Neuronal stem cell (in vitro differentiated cells): Measurements from ENCODE around the gene PCDHA9.
"Not testable (repeated sequence)": the region's sequence is repeated elsewhere in the genome, so short reads cannot be mapped to it uniquely, and the experiment has no call there.

Experiments
- DNase-seq: peaks from one replicate; pipeline ENCODE4 v3.0.0-alpha.2; 2013; ENCODE audit warnings: low spot score
- H2AFZ ChIP-seq: one replicate; pipeline ENCODE4 v1.6.1; 2013; ENCODE audit warnings: mild to moderate bottlenecking, low read length, inconsistent platforms
- H2AK5ac ChIP-seq: 2 replicates; pipeline ENCODE4 v1.6.1; 2013; ENCODE audit warnings: low read depth, mild to moderate bottlenecking, inconsistent platforms, low read length, moderate library complexity, mixed read lengths
- H2BK120ac ChIP-seq: 2 replicates; pipeline ENCODE4 v1.6.1; 2013; ENCODE audit warnings: low read depth, mild to moderate bottlenecking, inconsistent platforms, low read length, moderate library complexity, mixed read lengths
- H2BK12ac ChIP-seq: one replicate; pipeline ENCODE4 v1.6.1; 2013; ENCODE audit warnings: low read length, inconsistent platforms
- H2BK15ac ChIP-seq: 2 replicates; pipeline ENCODE4 v1.6.1; 2013; ENCODE audit warnings: mild to moderate bottlenecking, low read length, inconsistent platforms, mixed read lengths
- H2BK5ac ChIP-seq: one replicate; pipeline ENCODE4 v1.6.1; 2013; ENCODE audit warnings: inconsistent platforms, mild to moderate bottlenecking, low read length, moderate library complexity
- H3K14ac ChIP-seq: one replicate; pipeline ENCODE4 v1.6.1; 2013; ENCODE audit warnings: low read length, inconsistent platforms
- H3K18ac ChIP-seq: 2 replicates; pipeline ENCODE4 v1.6.1; 2013; ENCODE audit warnings: low read length, inconsistent platforms
- H3K23ac ChIP-seq: 2 replicates; pipeline ENCODE4 v1.6.1; 2013; ENCODE audit warnings: low read depth, mild to moderate bottlenecking, mixed read lengths, low read length, inconsistent platforms; ENCODE audit not compliant: poor library complexity
- H3K27ac ChIP-seq: replicated peaks from 3 replicates; pipeline ENCODE4 v1.5.1; 2013; ENCODE audit warnings: low read length, inconsistent platforms
- H3K27me3 ChIP-seq, 3 experiments: 2 replicates each; pipeline ENCODE4 v1.6.1; 2013; ENCODE audit warnings: low read length in 3 of 3, mild to moderate bottlenecking in 2 of 3, inconsistent platforms in 1 of 3, low read depth in 1 of 3, mixed read lengths in 1 of 3, moderate library complexity in 1 of 3; ENCODE audit not compliant: control insufficient read depth in 3 of 3, insufficient read depth in 3 of 3
- H3K36me3 ChIP-seq, 2 donors: replicated peaks in 1 of 2; 2 replicates each; pipeline ENCODE4 v1.6.1; 2013; ENCODE audit warnings: low read length in 2 of 2; ENCODE audit not compliant: control insufficient read depth in 2 of 2, insufficient read depth in 2 of 2
- H3K4ac ChIP-seq: 2 replicates; pipeline ENCODE4 v1.6.1; 2013; ENCODE audit warnings: inconsistent platforms, mild to moderate bottlenecking, low read length, moderate library complexity
- H3K4me1 ChIP-seq, 2 donors: 1 replicate in 1 of 2; 2 replicates in 1 of 2; pipeline ENCODE4 v1.6.1; 2013; ENCODE audit warnings: low read length in 2 of 2, low read depth in 1 of 2; ENCODE audit not compliant: control insufficient read depth in 2 of 2, insufficient read depth in 1 of 2
- H3K4me2 ChIP-seq: one replicate; pipeline ENCODE4 v1.6.1; 2013; ENCODE audit warnings: mild to moderate bottlenecking, low read length, inconsistent platforms; ENCODE audit not compliant: insufficient read depth, poor library complexity, severe bottlenecking
- H3K4me3 ChIP-seq, 2 donors: 2 replicates each; pipeline ENCODE4 v1.5.1; 2013; ENCODE audit warnings: low read length in 2 of 2, mild to moderate bottlenecking in 2 of 2, inconsistent platforms in 1 of 2, moderate library complexity in 1 of 2
- H3K79me1 ChIP-seq: one replicate; pipeline ENCODE4 v1.6.1; 2013; ENCODE audit warnings: low read depth, mild to moderate bottlenecking, inconsistent platforms, low read length, moderate library complexity
- H3K9ac ChIP-seq: one replicate; pipeline ENCODE4 v1.6.1; 2013; ENCODE audit warnings: mild to moderate bottlenecking, low read depth, low read length, inconsistent platforms; ENCODE audit not compliant: poor library complexity
- H3K9me3 ChIP-seq, 2 donors: replicated peaks in 1 of 2; 2 replicates each; pipeline versions ENCODE3 to v1.6.1; 2013; ENCODE audit warnings: low read length in 2 of 2, mild to moderate bottlenecking in 2 of 2, inconsistent platforms in 1 of 2, low read depth in 1 of 2, mixed read lengths in 1 of 2, moderate library complexity in 1 of 2; ENCODE audit not compliant: control insufficient read depth in 2 of 2, insufficient read depth in 1 of 2
- H4K8ac ChIP-seq: one replicate; pipeline ENCODE4 v1.6.1; 2013; ENCODE audit warnings: low read depth, mild to moderate bottlenecking, inconsistent platforms, low read length, moderate library complexity
- H4K91ac ChIP-seq: one replicate; pipeline ENCODE4 v1.6.1; 2013; ENCODE audit warnings: low read length, low read depth, mild to moderate bottlenecking, inconsistent platforms; ENCODE audit not compliant: poor library complexity
- WGBS, 2 donors: extraction: QIAGEN DNeasy Blood & Tissue Kit; methylation state at CpG; one replicate each; pipeline ENCODE4 v1.1.7; 2013; ENCODE audit warnings: missing lambda C conversion rate in 2 of 2, mixed read lengths in 1 of 2; ENCODE audit not compliant: insufficient read length in 2 of 2, insufficient replicate concordance in 1 of 2; ENCODE audit errors: extremely low coverage in 2 of 2; 5-methylcytosine and 5-hydroxymethylcytosine counted together

PCDHA9 gene

GRCh38 chr5:140821375-140822280, 26.6 kb upstream of the PCDHA9 start, which contains the start of gene PCDHA5:
Gene PCDHA5 (plus strand): TSS chr5:140821613.
- Histone ChIP-seq H2AFZ (no peak within 1 kb of the TSS), H4K8ac (no peak within 1 kb of the TSS), H3K79me1 (peaks cover 4% of the 10 kb centered on the region), H2BK15ac (no peak within 1 kb of the TSS), H3K9me3 (peaks cover 10 to 51% of the 10 kb centered on the region in 2 donors), H3K14ac (no peak within 1 kb of the TSS), H3K18ac (no peak within 1 kb of the TSS), H3K4ac (no peak within 1 kb of the TSS), H4K91ac (no peak within 1 kb of the TSS), H2AK5ac (no peak within 1 kb of the TSS), H2BK120ac (no peak within 1 kb of the TSS), H2BK5ac (no peak within 1 kb of the TSS), H3K4me1 (no peaks in the 10 kb centered on the region), H3K4me2 (no peak within 1 kb of the TSS), H3K27ac (no peak within 1 kb of the TSS), H2BK12ac (no peak within 1 kb of the TSS), H3K27me3 (no peaks in the 10 kb centered on the region), H3K36me3 (peaks cover 3 to 44% of the 10 kb centered on the region in 2 donors), H3K23ac (no peak within 1 kb of the TSS), H3K9ac (no peak within 1 kb of the TSS), H3K4me3 (no peak within 1 kb of the TSS)
- 100% methylated on average over 2 of the region's 39 CpGs; no CpG with 5 or more reads in 1 of the 2 donors for WGBS, 2 donors
- DNase-seq, result no peak

DNA sequence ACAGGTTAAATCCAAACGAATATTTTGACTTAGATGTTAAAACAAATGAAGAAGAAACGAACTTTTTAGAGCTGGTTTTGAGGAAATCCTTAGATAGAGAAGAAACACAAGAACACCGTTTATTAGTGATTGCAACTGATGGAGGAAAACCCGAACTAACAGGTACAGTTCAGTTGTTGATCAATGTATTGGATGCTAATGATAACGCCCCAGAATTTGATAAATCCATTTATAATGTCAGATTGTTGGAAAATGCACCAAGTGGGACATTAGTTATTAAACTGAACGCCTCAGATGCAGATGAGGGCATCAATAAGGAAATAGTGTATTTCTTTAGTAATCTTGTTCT, 25.9 kb upstream of the PCDHA9 start:
- Histone ChIP-seq H2BK5ac (no peak overlapping the region), H3K79me1 (peaks cover 4% of the 10 kb centered on the region), H2AFZ (no peak overlapping the region), H4K8ac (no peak overlapping the region), H3K4me1 (no peaks in the 10 kb centered on the region), H3K9ac (no peak overlapping the region), H2BK12ac (no peak overlapping the region), H3K4me2 (no peak overlapping the region), H3K27me3 (no peaks in the 10 kb centered on the region), H3K18ac (no peak overlapping the region), H3K14ac (no peak overlapping the region), H3K23ac (no peak overlapping the region), H3K9me3 (peaks cover 10 to 48% of the 10 kb centered on the region in 2 donors), H3K36me3 (peaks cover 3 to 44% of the 10 kb centered on the region in 2 donors), H3K27ac (no peak overlapping the region), H2BK120ac (no peak overlapping the region), H2BK15ac (no peak overlapping the region), H4K91ac (no peak overlapping the region), H2AK5ac (no peak overlapping the region), H3K4ac (no peak overlapping the region), H3K4me3 (no peak overlapping the region)
- no peak for DNase-seq
- WGBS, 2 donors, result no CpG with 5 or more reads among the region's 6 CpGs

DNA sequence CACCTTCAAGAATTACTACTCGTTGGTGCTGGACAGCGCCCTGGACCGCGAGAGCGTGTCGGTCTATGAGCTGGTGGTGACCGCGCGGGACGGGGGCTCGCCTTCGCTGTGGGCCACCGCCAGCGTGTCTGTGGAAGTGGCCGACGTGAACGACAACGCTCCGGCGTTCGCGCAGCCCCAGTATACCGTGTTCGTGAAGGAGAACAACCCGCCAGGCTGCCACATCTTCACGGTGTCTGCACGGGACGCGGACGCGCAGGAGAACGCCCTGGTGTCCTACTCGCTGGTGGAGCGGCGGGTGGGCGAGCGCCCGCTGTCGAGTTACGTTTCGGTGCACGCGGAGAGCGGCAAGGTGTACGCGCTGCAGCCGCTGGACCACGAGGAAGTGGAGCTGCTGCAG, 25.2 kb upstream of the PCDHA9 start:
- not testable (repeated sequence) for DNase-seq, H3K4me2 ChIP-seq, H3K79me1 ChIP-seq, H2BK5ac ChIP-seq, H3K27me3 ChIP-seq, H2BK12ac ChIP-seq, H3K23ac ChIP-seq, H2AK5ac ChIP-seq, H3K4me1 ChIP-seq, H3K4ac ChIP-seq, H2BK15ac ChIP-seq, H3K27ac ChIP-seq, H3K18ac ChIP-seq, H4K8ac ChIP-seq, H2BK120ac ChIP-seq, H2AFZ ChIP-seq, H3K9ac ChIP-seq, H4K91ac ChIP-seq
- Histone ChIP-seq H3K36me3 (peaks cover 3 to 42% of the 10 kb centered on the region in 2 donors), H3K4me3 (peak overlapping the region in 1 of 2 donors; percentile 65), H3K14ac (peak overlapping the region; percentile 8), H3K9me3 (peaks cover 10 to 45% of the 10 kb centered on the region in 2 donors)
- WGBS, 2 donors, result no CpG with 5 or more reads among the region's 48 CpGs

DNA sequence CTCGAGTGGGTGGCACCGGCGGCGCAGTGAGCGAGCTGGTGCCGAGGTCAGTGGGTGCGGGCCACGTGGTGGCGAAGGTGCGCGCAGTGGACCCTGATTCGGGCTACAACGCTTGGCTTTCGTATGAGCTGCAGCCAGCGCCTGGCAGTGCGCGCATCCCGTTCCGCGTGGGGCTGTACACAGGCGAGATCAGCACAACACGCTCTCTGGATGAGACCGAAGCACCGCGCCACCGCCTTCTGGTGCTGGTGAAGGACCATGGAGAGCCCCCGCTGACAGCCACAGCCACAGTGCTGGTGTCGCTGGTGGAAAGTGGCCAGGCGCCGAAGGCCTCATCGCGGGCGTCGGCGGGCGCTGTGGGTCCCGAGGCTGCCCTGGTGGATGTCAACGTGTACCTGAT, 24.7 kb upstream of the PCDHA9 start:
- no peak overlapping the region for H2BK120ac ChIP-seq
- H3K23ac ChIP-seq, result peak overlapping the region; percentile 73
- peaks cover 6% of the 10 kb centered on the region for H3K79me1 ChIP-seq
- no peak overlapping the region for H2BK15ac ChIP-seq
- H4K8ac ChIP-seq, result no peak overlapping the region
- no peak overlapping the region for H3K4me2 ChIP-seq
- no peak overlapping the region for H2AK5ac ChIP-seq
- DNase-seq, result no peak
- no peak overlapping the region for H3K4ac ChIP-seq
- H2BK5ac ChIP-seq, result no peak overlapping the region
- no peak overlapping the region for H2AFZ ChIP-seq
- H3K14ac ChIP-seq, result no peak overlapping the region
- no peaks in the 10 kb centered on the region for H3K27me3 ChIP-seq
- H2BK12ac ChIP-seq, result no peak overlapping the region
- no peaks in the 10 kb centered on the region for H3K4me1 ChIP-seq
- H3K36me3 ChIP-seq, result peaks cover 3 to 42% of the 10 kb centered on the region in 2 donors
- H3K9me3 ChIP-seq, result peaks cover 12 to 40% of the 10 kb centered on the region in 2 donors
- H4K91ac ChIP-seq, result no peak overlapping the region
- no peak overlapping the region for H3K27ac ChIP-seq
- no CpG with 5 or more reads among the region's 38 CpGs for WGBS, 2 donors
- no peak overlapping the region for H3K9ac ChIP-seq
- H3K4me3 ChIP-seq, result no peak overlapping the region
- H3K18ac ChIP-seq, result no peak overlapping the region
